IPS-11a (cell line): ENCODE data around the gene P3H3.

Experiments
- H3K4me3 ChIP-seq: one replicate; pipeline ENCODE4 v1.5.1; 2013; ENCODE audit warnings: low read depth, low read length, control low read depth

The P3H3 gene

GRCh38 chr12:6827982-6828780 is at the start of gene P3H3:
P3H3 (plus strand) TSS chr12:6828407; CDS start chr12:6828441, 34 bp downstream.
- peak within 1 kb of the TSS; percentile 96 for H3K4me3 ChIP-seq

- H3K4me3 ChIP-seq = peak overlapping the region; percentile 50
Measured at GRCh38 chr12:6778574-6779550, 49.3 kb upstream of the P3H3 start.

- H3K4me3 ChIP-seq = no peak overlapping the region
Measured at GRCh38 chr12:6779708-6780432, 48.3 kb upstream of the P3H3 start.

GRCh38 chr12:6780573-6780972 is 47.6 kb upstream of the P3H3 start:
- no peak overlapping the region for H3K4me3 ChIP-seq

GRCh38 chr12:6782119-6782518 is 46.1 kb upstream of the P3H3 start:
- H3K4me3 ChIP-seq = no peak overlapping the region

- no peak overlapping the region for H3K4me3 ChIP-seq
Measured at GRCh38 chr12:6782850-6783566, 45.2 kb upstream of the P3H3 start.

- no peak overlapping the region for H3K4me3 ChIP-seq
Measured at GRCh38 chr12:6783828-6784227, 44.4 kb upstream of the P3H3 start.

- H3K4me3 ChIP-seq = no peak overlapping the region
Measured at GRCh38 chr12:6784296-6784695, 43.9 kb upstream of the P3H3 start.

GRCh38 chr12:6784761-6785160 is 43.4 kb upstream of the P3H3 start:
- no peak overlapping the region for H3K4me3 ChIP-seq

- no peak overlapping the region for H3K4me3 ChIP-seq
Measured at GRCh38 chr12:6786416-6787094, 41.7 kb upstream of the P3H3 start.

GRCh38 chr12:6787309-6787708 is 40.9 kb upstream of the P3H3 start:
- no peak overlapping the region for H3K4me3 ChIP-seq

- no peak within 1 kb of the TSS for H3K4me3 ChIP-seq
Measured at GRCh38 chr12:6788972-6789924, 39.0 kb upstream of the P3H3 start, which contains the start of gene CD4. CD4 (plus strand) TSS chr12:6789528; CDS start chr12:6800139, 10,611 bp downstream.

GRCh38 chr12:6790496-6791150 is 37.6 kb upstream of the P3H3 start:
- H3K4me3 ChIP-seq = no peak overlapping the region

GRCh38 chr12:6791931-6792520 is 36.2 kb upstream of the P3H3 start:
- no peak overlapping the region for H3K4me3 ChIP-seq

- H3K4me3 ChIP-seq = no peak overlapping the region
Measured at GRCh38 chr12:6792522-6793201, 35.5 kb upstream of the P3H3 start.

GRCh38 chr12:6795088-6795487 is 33.1 kb upstream of the P3H3 start:
- H3K4me3 ChIP-seq = no peak overlapping the region

GRCh38 chr12:6796576-6796975 is 31.6 kb upstream of the P3H3 start:
- no peak overlapping the region for H3K4me3 ChIP-seq
